Mesothelial cell of epicardium (in vitro differentiated cells): ENCODE data around the gene DNER. TPM values are rescaled to one million over a fixed set of nuclear protein-coding genes. Genes with fewer than 3 reads are reported as not detected.
"Not testable (repeated sequence)": the region's sequence is repeated elsewhere in the genome, so short reads cannot be mapped to it uniquely, and the experiment has no call there.

Source experiments
- DNase-seq, 2 experiments: peaks; one replicate each; pipeline ENCODE4 v3.0.0; 2021; ENCODE audit warnings: low spot score in 2 of 2; ENCODE audit not compliant: unreplicated experiment in 2 of 2
- H3K27ac Mint-ChIP-seq: 2 replicates; pipeline ENCODE4 v1.8.0; 2021; ENCODE audit warnings: mixed read lengths
- H3K27me3 Mint-ChIP-seq: 2 replicates; pipeline ENCODE4 v1.8.0; 2021; ENCODE audit warnings: low read depth, mixed read lengths
- H3K36me3 Mint-ChIP-seq: 2 replicates; pipeline ENCODE4 v1.8.0; 2021; ENCODE audit warnings: mixed read lengths
- H3K4me1 Mint-ChIP-seq: 2 replicates; pipeline ENCODE4 v1.8.0; 2021; ENCODE audit warnings: mixed read lengths
- H3K4me3 Mint-ChIP-seq: 2 replicates; pipeline ENCODE4 v1.8.0; 2021; ENCODE audit warnings: mild to moderate bottlenecking, moderate library complexity, mixed read lengths
- H3K9me3 Mint-ChIP-seq: 2 replicates; pipeline ENCODE4 v1.8.0; 2021; ENCODE audit warnings: mixed read lengths
- CTCF ChIP-seq: fragments of 200-600 bp; sonication (generic); IDR thresholded peaks from one replicate; pipeline ENCODE4 v1.5.0; 2021; ENCODE audit warnings: antibody characterized with exemption; ENCODE audit not compliant: unreplicated experiment
- total RNA-seq: library from RNA; stranded (reverse); gene quantifications from 3 replicates; pipeline ENCODE4 v1.2.1, GENCODE V29; 2021

Gene DNER
- total RNA-seq, 1 donor from 2014 or later = not detected

- H3K4me1 Mint-ChIP-seq = no peaks in the 10 kb centered on the region
- no peak overlapping the region for H3K4me3 Mint-ChIP-seq
- no peak for TF ChIP-seq CTCF
- no peak overlapping the region for H3K27ac Mint-ChIP-seq
- H3K27me3 Mint-ChIP-seq = peaks cover 4% of the 10 kb centered on the region
- no peaks in the 10 kb centered on the region for H3K36me3 Mint-ChIP-seq
- peaks cover 4% of the 10 kb centered on the region for H3K9me3 Mint-ChIP-seq
- DNase-seq = no peak
Measured at GRCh38 chr2:229695961-229696360, 18.4 kb downstream of the DNER start.

DNA sequence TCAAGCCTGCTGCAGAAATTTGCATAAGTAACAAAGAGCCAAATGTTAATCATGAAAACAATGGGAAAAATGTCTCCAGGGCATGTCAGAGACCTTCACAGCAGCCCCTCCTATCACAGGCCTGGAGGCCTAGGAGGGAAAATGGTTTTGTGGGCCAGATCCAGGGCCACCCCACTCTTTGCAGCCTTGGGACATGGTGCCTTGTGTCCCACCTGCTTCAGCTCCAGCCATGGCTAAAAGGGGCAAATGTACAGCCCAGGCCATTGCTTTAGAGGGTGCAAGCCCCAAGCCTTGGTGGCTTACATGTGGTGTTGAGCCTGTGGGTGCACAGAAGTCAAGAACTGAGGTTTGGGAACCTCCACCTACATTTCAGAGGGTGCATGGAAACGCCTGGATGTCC, 20.5 kb downstream of the DNER start:
- H3K27me3 Mint-ChIP-seq, H3K9me3 Mint-ChIP-seq, H3K4me3 Mint-ChIP-seq, H3K27ac Mint-ChIP-seq, DNase-seq, H3K4me1 Mint-ChIP-seq, H3K36me3 Mint-ChIP-seq: not testable (repeated sequence)

GRCh38 chr2:229691631-229692030, 22.7 kb downstream of the DNER start:
- Mint-ChIP-seq H3K27me3 (peaks cover 3% of the 10 kb centered on the region), H3K4me3 (no peak overlapping the region), H3K36me3 (no peaks in the 10 kb centered on the region), H3K4me1 (peaks cover under 1% of the 10 kb centered on the region), H3K9me3 (peaks cover 4% of the 10 kb centered on the region), H3K27ac (no peak overlapping the region)
- TF ChIP-seq CTCF = no peak
- no peak for DNase-seq

DNA sequence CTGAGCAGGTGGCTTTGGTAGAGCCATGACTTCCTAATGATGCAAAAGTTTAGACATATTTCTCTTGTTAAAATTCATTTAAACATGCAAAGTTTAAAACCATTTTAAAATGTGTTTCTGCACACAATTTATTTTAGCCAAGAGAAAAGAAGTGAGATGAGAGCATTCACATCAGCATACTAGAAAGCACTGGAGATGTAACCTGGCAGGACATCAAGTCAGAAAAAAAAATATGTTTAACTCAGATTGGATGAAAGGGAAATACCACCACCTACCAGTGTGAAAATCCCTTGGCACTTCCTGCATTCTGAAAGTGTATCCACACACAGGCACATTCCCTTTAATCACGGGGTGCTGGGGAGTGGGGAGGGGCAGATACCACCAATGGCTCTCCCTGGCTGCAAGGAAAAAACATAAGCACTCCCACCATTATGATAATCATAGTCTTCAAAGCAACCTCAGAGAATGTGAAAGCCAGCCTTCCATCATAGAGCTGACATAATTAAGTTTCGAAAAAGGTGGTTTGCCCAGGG, 25.0 kb downstream of the DNER start:
- Mint-ChIP-seq H3K36me3 (no peaks in the 10 kb centered on the region), H3K4me3 (no peak overlapping the region)
- DNase-seq = no peak

DNA sequence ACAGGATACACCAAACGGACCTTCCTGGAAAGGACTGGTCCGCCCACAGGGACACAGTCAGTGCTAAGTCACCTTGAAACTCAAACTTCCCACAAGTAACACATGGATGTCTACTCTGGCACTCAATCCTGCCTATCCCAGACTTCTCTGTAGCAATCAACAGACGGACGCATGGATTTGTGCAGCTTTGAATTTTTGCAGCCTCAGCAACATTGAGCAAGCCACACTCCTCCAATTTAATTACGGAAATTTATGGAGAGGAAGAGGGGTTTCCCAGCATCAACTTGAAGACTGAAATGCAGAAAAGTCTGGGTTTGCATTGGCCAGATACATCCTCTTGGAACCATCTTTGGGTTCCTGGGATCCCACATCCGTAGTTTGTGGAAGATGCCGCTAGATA, 26.2 kb downstream of the DNER start:
- no peak for DNase-seq
- H3K4me3 Mint-ChIP-seq = no peak overlapping the region

More for the DNA sequence above, 25.0 kb downstream of the DNER start:
- peaks cover 3% of the 10 kb centered on the region for H3K4me1 Mint-ChIP-seq
- peaks cover 3% of the 10 kb centered on the region for H3K27me3 Mint-ChIP-seq
- TF ChIP-seq CTCF = no peak
- H3K27ac Mint-ChIP-seq = no peak overlapping the region
- peaks cover 4% of the 10 kb centered on the region for H3K9me3 Mint-ChIP-seq

More for the DNA sequence above, 26.2 kb downstream of the DNER start:
- Mint-ChIP-seq H3K4me1 (peaks cover 3% of the 10 kb centered on the region), H3K27me3 (peaks cover 8% of the 10 kb centered on the region), H3K27ac (no peak overlapping the region), H3K36me3 (no peaks in the 10 kb centered on the region), H3K9me3 (peaks cover 4% of the 10 kb centered on the region)
- no peak for TF ChIP-seq CTCF
